HG03066 (cell line): ENCODE results near the gene NAT8L.

Experiments used
- ATAC-seq: cut with Tn5 transposase; IDR thresholded peaks from one replicate; pipeline ENCODE4 v1.9.1; 2021; ENCODE audit warnings: low read depth; ENCODE audit not compliant: unreplicated experiment

Gene NAT8L

GRCh38 chr4:2089222-2089621, 30.1 kb downstream of the NAT8L start:
- ATAC-seq = no peak

- no peak for ATAC-seq
Measured at GRCh38 chr4:2090642-2091041, 31.5 kb downstream of the NAT8L start.

- no peak for ATAC-seq
Measured at GRCh38 chr4:2091990-2092668, 33.0 kb downstream of the NAT8L start.

- no peak for ATAC-seq
Measured at GRCh38 chr4:2092669-2093053, 33.5 kb downstream of the NAT8L start.

GRCh38 chr4:2093265-2093664, 34.1 kb downstream of the NAT8L start:
- ATAC-seq = no peak

GRCh38 chr4:2094545-2094944, 35.4 kb downstream of the NAT8L start:
- no peak for ATAC-seq

- ATAC-seq = no peak
Measured at GRCh38 chr4:2095236-2096072, 36.3 kb downstream of the NAT8L start.

- ATAC-seq = no peak
Measured at GRCh38 chr4:2096073-2096609, 37.0 kb downstream of the NAT8L start.

GRCh38 chr4:2101346-2102044, 42.4 kb downstream of the NAT8L start:
- no peak for ATAC-seq

- ATAC-seq = no peak
Measured at GRCh38 chr4:2102045-2102883, 43.1 kb downstream of the NAT8L start.

- ATAC-seq = no peak
Measured at GRCh38 chr4:2103127-2103842, 44.2 kb downstream of the NAT8L start.

GRCh38 chr4:2103843-2104547, 44.9 kb downstream of the NAT8L start:
- ATAC-seq = no peak

GRCh38 chr4:2104556-2105345, 45.6 kb downstream of the NAT8L start:
- ATAC-seq = no peak

- no peak for ATAC-seq
Measured at GRCh38 chr4:2105559-2105958, 46.4 kb downstream of the NAT8L start.

- ATAC-seq = no peak
Measured at GRCh38 chr4:2116687-2117400, 57.7 kb downstream of the NAT8L start.
